GM18519 (cell line): Measurements from ENCODE around the gene WDR35.

Experiments
- ATAC-seq: cut with Tn5 transposase; IDR thresholded peaks from one replicate; pipeline ENCODE4 v1.9.1; 2021; ENCODE audit warnings: mild to moderate bottlenecking, moderate library complexity; ENCODE audit not compliant: unreplicated experiment, low FRiP score

The WDR35 gene

DNA sequence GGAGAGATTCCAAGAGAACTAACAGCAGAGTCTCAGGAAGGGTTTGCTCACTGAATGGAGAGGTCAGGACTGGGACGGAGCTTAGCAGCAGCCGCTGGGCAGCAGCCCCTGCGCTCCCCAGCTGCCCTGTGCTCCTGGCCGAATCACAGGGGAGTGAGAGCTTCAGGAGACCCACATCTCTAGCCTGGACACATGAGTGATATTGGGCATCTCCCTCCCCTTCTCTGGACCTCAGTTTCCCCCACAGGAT, 22.1 kb upstream of the WDR35 start:
- ATAC-seq, result no peak

DNA sequence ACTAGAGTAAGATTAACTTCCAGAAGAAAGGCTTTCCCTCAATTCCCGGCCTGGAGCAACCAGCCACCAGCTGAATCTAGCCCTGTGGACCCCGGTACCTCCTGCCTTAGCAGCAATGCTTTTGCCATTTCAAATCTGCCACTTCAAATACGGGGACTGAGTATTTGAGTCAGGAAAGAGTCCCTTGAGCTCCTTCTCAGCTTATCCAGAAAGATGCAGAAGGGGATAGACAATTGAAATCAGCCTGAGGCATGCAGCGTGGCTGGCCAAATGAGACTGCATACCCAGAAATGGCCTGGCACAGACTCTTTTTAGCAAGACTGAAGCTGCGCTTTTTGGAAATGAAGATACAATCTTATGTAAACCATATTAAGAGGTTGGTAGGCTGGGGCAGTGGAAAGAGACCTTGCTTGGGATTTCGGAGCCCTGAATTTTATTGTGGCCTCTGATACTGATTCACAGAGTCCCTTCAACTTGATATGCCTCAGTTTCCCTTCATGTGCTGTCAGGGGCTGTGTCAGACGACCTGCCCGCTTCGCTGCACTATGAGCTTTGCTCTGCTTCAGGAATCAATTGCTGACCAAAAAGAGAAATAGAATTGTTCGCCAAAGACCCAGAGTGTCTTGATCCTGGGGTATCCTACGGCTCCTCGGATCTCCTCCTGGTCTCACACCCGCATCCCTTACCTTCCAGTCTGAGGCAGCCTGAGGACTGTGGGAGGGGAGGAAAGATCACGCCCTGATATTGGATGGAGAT, 21.5 kb upstream of the WDR35 start:
- ATAC-seq, result no peak

DNA sequence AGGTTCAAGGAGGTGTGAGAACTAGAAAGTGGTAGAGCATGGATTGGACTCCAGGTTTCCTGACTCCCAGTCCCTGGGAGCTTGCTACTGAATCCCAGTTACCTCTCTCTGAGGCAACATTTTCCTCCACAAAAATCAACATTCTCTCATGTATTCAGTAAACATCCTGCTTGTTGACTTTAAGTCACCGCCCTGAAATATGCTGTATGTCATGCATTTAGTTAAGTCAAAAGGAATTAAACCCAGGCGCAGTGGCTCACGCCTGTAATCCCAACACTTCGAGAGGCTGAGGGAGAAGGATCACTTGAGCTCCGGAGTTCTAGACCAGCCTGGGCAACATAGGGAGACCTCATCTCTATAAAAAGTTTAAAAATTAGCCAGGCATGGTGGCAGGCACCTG, 18.8 kb upstream of the WDR35 start:
- ATAC-seq, result no peak

GRCh38 chr2:20005891-20006470, 16.1 kb upstream of the WDR35 start:
- no peak for ATAC-seq

DNA sequence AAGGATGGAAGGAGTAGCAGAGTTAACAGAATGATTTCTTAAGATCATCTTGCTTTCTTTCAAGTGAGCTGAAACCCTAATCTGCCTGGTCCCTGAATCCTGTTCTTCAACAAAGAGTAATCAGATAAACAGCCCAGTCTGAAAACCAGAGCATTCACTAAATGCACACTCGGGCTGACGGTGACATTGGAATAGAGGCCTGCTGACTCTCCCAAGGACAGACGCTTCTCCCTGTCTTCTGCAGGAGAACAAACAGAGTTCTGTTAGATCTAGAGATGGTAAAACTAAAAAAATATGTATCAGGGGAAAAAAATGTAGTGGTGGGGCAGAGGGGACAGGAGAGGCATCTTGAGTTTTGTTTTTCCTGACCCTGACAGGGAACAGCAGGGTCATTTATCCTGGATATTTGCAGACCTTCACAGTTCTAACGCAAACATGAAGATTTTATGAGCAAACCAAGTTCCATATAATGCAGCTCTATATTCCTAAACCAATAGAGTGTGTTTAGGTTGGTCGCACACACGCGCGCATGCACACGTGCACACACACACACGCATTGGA, 15.2 kb upstream of the WDR35 start:
- ATAC-seq, result no peak

DNA sequence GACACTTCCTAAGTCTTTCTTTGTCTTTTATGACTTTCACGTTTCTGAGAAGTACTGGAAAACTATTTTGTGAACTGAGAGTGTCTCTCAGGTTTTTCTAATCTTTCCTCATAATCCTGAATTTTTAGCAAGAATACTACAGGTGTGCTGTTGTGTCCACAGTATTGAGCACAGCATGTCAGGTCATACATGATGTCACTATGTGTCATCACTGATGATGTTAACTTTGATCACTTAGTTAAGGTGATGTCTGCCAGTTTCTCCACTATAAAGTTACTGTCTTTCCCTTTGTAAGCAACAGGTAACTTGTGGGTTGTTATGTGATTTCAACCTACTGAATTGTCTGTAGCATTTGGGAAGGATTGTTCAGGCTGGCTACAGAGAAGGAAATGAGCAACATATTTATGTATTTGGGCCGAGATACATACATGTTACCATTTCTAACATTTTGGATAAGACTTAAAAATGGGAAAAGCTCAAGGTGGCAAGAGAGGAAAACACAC, 11.5 kb upstream of the WDR35 start:
- no peak for ATAC-seq

GRCh38 chr2:19993731-19994130, 3.8 kb upstream of the WDR35 start:
- ATAC-seq, result no peak

GRCh38 chr2:19991895-19992294, 2.0 kb upstream of the WDR35 start:
- no peak for ATAC-seq

DNA sequence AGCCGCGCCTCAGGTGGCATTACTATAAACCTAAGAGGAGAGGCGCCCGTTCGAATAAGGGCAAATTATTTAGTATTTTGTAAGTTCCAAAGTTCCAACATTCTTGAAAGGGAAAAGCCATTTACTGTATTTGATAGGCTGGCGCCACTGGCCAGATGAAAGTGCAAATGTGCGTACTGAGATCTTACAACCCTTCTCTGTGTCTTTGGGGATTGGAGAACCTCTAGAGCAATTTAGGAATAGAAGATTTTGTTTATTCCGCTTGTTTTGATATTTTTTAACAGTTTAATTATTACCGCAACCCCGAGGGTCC, 467 bp upstream of the WDR35 start:
- no peak for ATAC-seq

DNA sequence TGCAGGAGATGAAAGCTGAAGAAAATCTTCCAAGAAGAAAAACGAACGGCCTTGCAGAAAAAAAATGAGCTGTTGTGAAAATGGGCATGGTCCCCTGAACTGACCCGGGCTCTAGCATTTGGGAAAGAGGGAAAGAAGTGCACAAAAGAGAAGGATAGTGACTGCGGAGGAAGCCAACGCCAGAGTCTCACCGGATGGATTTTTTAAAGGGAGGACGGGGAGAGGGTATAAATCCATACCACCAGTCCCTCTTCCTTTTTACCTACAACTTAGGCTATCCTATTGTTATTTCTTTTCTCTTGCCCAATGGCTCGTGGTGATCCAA, 601 bp downstream of the WDR35 start:
- ATAC-seq, result no peak

DNA sequence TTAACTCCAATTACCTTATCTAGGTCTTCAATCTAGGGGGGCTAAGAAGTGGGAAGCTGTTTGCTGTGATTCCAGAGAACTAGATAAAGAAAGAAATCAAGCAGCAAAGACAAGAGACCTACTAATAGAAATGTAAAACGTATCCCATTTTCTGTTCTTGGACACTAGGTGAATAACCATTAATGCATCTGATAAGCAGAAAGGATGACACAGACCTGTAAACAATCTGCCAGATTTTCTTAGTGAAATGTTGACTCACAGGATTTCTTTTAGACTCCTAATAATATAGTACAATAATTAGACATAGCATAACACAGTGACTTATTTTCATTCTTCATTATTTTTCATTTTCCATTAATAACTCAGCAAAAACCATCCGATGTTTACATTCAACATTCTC, 1.3 kb downstream of the WDR35 start:
- ATAC-seq, result no peak

- ATAC-seq, result peak; percentile 79
Measured at GRCh38 chr2:19987936-19988335, 2.0 kb downstream of the WDR35 start.

DNA sequence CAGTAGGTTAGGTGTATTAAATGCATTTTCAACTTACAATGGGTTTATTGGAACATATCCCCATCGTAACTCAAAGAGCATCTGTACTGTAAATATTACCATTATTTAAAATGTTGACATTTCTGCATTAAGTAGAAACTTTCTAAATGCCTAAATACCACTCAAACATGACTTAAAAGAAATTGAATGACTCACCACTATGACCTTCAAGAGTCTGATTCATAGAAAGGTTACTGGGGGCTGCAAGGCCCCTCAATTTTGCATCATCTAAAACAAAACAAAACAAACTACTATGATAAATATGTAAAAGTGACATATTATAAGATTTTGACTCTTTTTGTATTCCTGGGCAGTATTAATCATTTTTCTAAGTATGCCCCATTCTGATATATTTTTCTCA, 7.6 kb downstream of the WDR35 start:
- ATAC-seq, result no peak

DNA sequence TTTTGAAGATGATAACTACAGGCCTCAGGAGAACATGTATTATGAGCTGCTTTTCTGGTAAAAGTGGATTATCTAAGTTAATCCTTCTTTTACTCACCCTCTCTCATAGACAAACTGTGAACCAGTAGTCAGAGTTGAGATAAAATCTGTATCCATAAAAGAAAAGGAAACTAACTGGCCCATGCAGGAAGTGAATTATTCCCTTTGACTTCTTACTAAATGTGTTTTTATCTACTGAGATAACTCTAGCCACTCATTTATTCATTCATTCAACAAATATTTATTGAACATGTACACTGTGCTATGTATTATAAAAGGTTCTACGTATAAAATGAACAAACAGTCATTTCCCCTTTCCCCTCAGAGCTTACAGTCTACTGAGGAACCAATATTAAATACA, 10.0 kb downstream of the WDR35 start:
- ATAC-seq, result no peak

DNA sequence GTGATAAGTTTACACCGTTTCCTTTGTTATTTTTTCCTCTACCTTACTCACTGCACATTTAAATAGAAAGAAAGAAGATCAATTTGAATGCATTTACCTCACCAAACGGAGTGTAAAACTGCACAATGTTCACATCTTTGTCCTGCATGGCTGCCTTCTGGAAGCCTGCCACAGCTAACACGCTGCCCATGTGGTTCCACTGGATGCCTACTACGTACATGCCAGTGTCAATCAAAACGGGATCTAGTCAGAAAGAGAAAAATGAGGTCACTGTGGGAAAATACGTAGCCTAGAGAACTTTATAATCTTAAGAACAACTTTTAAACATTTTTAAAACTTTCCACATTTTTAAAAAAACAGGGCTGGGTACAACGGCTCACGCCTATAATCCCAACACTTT, 16.4 kb downstream of the WDR35 start:
- no peak for ATAC-seq

GRCh38 chr2:19971691-19972090, 18.2 kb downstream of the WDR35 start:
- no peak for ATAC-seq

DNA sequence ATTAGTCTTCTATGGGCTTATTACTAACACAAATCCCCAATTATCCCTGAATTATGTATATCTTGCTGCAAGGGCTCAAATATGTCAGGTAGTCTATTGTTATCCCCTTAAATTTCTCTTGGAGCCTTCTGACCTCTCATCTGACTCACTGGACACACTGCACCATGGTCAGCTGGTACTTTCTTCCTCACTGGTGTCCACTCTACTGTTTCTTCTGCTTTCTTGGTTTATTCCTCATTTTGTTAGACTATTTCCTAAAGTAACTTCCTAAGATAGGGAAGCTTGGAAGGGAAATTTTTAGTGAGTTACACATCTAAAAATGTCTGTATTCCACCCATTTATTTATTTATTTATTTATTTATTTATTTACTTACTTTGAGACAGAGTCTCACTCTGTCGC, 26.5 kb downstream of the WDR35 start:
- no peak for ATAC-seq

GRCh38 chr2:19955544-19956422, 34.1 kb downstream of the WDR35 start:
- ATAC-seq, result peak; percentile 91

GRCh38 chr2:19949071-19949470, 40.8 kb downstream of the WDR35 start:
- no peak for ATAC-seq

GRCh38 chr2:19947184-19947940, 42.5 kb downstream of the WDR35 start:
- no peak for ATAC-seq
